GM12872 (cell line): Measurements from ENCODE around the gene KIF4A.

Source experiments
- TF ChIP-seq, protein P1 (sequence below): IDR thresholded peaks from 3 replicates; pipeline ENCODE4 v1.5.1; 2011; ENCODE audit warnings: low read depth, mild to moderate bottlenecking, low read length, moderate library complexity; ENCODE audit not compliant: insufficient read depth

The KIF4A gene

DNA sequence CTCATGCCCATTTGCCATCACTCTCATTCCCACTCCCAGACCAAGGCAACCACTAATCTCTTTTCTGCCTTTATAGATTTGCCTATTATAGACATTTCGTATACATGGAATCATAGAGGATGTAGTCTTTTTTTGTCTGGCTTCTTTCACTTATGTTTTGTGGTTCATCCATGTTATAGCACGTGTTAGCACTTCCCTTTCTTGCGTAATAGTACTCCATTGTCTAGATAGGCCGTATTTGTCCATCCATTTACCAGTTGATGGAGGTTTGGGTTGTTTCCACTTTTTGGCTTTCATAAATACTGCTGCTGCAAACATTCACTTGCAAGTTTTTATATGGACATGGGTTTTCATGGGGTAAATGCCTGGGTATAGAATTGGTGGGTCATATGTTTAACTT lies 48.4 kb downstream of the KIF4A start:
- TF ChIP-seq, protein P1, sequence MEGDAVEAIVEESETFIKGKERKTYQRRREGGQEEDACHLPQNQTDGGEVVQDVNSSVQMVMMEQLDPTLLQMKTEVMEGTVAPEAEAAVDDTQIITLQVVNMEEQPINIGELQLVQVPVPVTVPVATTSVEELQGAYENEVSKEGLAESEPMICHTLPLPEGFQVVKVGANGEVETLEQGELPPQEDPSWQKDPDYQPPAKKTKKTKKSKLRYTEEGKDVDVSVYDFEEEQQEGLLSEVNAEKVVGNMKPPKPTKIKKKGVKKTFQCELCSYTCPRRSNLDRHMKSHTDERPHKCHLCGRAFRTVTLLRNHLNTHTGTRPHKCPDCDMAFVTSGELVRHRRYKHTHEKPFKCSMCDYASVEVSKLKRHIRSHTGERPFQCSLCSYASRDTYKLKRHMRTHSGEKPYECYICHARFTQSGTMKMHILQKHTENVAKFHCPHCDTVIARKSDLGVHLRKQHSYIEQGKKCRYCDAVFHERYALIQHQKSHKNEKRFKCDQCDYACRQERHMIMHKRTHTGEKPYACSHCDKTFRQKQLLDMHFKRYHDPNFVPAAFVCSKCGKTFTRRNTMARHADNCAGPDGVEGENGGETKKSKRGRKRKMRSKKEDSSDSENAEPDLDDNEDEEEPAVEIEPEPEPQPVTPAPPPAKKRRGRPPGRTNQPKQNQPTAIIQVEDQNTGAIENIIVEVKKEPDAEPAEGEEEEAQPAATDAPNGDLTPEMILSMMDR, result no peak

DNA sequence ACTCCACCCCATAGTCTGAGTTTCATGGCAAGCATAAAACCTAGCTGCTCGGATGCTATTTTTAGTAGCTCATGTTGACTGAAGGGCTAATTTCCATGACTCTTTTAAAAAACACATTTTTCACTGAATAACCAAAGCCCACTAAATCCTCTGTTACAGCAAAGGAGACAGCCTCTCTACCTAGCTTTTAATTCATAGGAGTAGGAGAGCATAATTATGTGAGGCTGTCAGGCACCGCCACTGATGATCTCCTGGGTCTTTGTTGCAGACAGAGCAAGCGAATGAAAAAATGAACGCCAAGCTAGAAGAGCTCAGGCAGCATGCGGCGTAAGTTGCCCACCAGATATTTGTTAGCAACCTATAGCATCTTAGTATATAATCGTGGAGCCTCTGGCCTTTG lies 53.5 kb downstream of the KIF4A start:
- TF ChIP-seq, protein P1, result no peak

DNA sequence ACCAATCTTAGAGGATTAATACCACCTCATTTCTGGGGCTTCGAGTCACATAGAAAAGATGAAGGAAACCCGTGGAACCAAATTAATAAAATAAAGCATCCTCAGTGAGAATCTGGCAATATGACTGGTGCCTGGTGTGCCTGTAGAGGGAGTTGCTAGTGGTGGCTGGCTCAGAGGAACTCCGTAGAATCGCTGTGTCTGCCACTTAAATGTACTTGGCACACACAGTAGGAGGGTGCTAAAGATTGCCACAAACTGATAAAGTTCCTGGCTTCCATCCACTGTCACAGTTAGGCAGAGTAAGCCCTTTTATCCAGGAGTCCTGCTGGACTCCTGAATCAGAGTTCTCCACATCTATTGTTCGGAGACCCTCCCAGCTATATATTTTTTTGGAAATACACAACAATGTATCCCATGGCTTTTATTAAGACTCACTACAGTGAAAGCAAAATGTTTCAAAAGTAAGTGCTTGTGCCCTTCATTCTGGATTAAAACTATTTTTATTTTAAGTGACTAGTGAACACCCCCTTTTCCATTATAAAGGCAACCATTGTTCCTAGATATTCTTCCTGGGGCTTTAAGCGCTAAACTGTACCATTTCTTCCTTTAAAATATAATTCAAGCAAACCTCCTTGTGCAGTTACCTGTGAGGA lies 56.6 kb downstream of the KIF4A start:
- TF ChIP-seq, protein P1, result no peak

DNA sequence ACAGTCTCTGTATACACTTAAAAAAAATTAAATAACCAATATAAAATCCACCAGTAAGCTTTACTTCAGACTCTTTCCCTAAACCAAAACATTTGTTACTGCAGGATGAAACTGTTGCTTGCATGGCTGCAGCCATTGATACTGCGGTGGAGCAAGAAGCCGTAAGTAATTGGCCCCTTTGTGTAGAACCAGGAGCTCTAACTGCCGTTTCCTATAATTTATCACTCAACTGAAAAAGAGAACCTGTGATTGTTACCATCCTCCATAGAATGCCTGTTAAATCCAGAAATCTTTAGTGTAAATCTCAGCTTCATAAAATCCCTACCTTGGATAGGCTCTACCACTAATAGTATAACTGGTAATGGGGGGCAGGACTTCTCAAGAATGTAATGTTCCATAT lies 62.6 kb downstream of the KIF4A start:
- TF ChIP-seq, protein P1, result no peak

DNA sequence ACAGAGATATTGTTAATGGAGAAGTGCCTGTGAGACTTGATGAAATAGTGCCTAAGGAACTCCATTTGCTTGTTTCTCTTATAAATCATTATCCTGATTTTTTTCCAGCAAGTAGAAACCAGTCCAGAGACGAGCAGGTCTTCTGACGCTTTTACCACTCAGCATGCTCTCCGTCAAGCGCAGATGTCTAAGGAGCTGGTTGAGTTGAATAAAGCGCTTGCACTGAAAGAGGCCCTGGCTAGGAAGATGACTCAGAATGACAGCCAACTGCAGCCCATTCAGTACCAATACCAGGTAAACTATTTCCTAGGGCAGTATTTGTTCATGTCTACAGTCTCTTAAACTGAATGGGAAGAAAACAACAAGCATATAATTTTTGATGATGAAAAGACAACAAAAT lies 63.6 kb downstream of the KIF4A start:
- TF ChIP-seq, protein P1, result no peak

DNA sequence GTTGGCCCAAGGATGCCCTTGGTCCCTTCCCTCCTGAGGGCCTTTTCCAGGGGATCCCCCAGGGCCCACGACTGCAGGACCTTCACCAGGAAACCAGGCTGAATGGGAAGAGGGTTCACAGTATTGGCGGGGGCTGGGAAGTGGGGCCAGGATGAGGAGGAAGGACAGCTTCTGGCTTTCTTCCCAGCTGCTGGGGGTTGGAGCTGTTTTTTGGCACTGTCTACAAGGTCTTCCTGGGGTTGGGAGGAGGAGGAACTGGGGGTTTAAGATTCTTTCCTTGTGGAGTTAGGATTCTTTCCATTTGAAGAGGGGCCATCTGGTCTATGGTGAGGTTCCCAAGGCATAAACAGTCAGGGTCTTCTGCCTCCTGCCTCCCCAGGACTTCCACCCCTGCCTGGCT lies 64.8 kb downstream of the KIF4A start:
- TF ChIP-seq, protein P1, result no peak

DNA sequence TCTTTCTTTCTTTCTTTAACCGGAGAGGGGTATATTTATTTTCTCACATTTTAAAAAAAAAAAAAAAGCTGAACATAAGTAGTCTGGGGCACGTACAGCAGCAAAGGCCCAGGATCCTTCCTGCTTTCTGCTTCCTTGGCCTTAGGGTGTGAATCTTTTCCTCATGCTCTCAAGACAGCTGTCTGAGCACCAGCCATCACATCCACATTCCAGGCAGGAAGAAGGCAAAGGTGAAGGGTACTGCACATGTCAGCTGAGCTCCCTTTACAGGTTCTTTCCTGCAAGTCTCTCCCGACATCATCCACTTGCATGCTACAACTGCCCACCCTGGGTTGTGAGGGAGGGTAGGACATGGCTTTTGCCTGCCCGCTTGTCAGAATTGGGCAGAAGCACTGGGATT lies 69.6 kb downstream of the KIF4A start:
- TF ChIP-seq, protein P1, result no peak
